Activated naive CD8-positive, alpha-beta T cell treated with anti-CD3 and anti-CD28 coated beads, Interleukin-2, amount 10 ng/mL, durations not matched to agents 7 days and 5 days (primary cell): ENCODE measurements around the gene STARD6. TPM values are rescaled to one million over a fixed set of nuclear protein-coding genes. Genes with fewer than 3 reads are reported as not detected.
"Not testable (repeated sequence)": the region's sequence is repeated elsewhere in the genome, so short reads cannot be mapped to it uniquely, and the experiment has no call there.

Source experiments
- ATAC-seq: fragments of 150-1000 bp; cut with Tn5 transposase; one replicate; pipeline ENCODE4 v1.10.0; 2021; ENCODE audit warnings: low read depth, moderate library complexity
- POLR2A ChIA-PET: fragments of 350-600 bp; sonication (Branson Sonifier 250); formaldehyde crosslinking; loops from one replicate; lab custom pipeline; 2021; ENCODE audit warnings: antibody characterized with exemption; lab: Charles Lee
- DNase-seq: peaks from one replicate; pipeline ENCODE4 v3.0.0; 2021
- H3K27ac Mint-ChIP-seq: one replicate; pipeline ENCODE4 v1.8.0; 2022; ENCODE audit warnings: mild to moderate bottlenecking, mixed read lengths
- H3K27me3 Mint-ChIP-seq: one replicate; pipeline ENCODE4 v1.8.0; 2022; ENCODE audit warnings: mild to moderate bottlenecking, moderate library complexity, mixed read lengths
- H3K36me3 Mint-ChIP-seq: one replicate; pipeline ENCODE4 v1.8.0; 2021; ENCODE audit warnings: mild to moderate bottlenecking, mixed read lengths
- H3K4me1 Mint-ChIP-seq: one replicate; pipeline ENCODE4 v1.8.0; 2021; ENCODE audit warnings: mixed read lengths
- H3K4me3 Mint-ChIP-seq: one replicate; pipeline ENCODE4 v1.8.0; 2022; ENCODE audit warnings: mild to moderate bottlenecking, moderate library complexity, mixed read lengths
- H3K9me3 Mint-ChIP-seq: one replicate; pipeline ENCODE4 v1.8.0; 2021; ENCODE audit warnings: mixed read lengths
- total RNA-seq, 2 experiments: library from RNA; stranded (reverse); gene quantifications; one replicate each; pipeline ENCODE4 v1.2.3, GENCODE V29; 2021

STARD6 gene
- total RNA-seq, 2 experiments from 2014 or later = not detected

GRCh38 chr18:54327818-54328217 is 29.8 kb downstream of the STARD6 start:
- Mint-ChIP-seq H3K4me3 (no peak overlapping the region), H3K4me1 (no peaks in the 10 kb centered on the region), H3K27ac (no peak overlapping the region), H3K36me3 (no peaks in the 10 kb centered on the region), H3K9me3 (no peaks in the 10 kb centered on the region), H3K27me3 (peaks cover 14% of the 10 kb centered on the region)
- POLR2A ChIA-PET = no interaction called here
- DNase-seq (no peak), ATAC-seq (no peak)

GRCh38 chr18:54323970-54324369 is 33.7 kb downstream of the STARD6 start:
- no peaks in the 10 kb centered on the region for H3K36me3 Mint-ChIP-seq
- POLR2A ChIA-PET = no interaction called here
- H3K4me1 Mint-ChIP-seq = no peaks in the 10 kb centered on the region
- no peaks in the 10 kb centered on the region for H3K9me3 Mint-ChIP-seq
- no peak for DNase-seq
- peaks cover 14% of the 10 kb centered on the region for H3K27me3 Mint-ChIP-seq
- no peak overlapping the region for H3K4me3 Mint-ChIP-seq
- H3K27ac Mint-ChIP-seq = no peak overlapping the region
- no peak for ATAC-seq

DNA sequence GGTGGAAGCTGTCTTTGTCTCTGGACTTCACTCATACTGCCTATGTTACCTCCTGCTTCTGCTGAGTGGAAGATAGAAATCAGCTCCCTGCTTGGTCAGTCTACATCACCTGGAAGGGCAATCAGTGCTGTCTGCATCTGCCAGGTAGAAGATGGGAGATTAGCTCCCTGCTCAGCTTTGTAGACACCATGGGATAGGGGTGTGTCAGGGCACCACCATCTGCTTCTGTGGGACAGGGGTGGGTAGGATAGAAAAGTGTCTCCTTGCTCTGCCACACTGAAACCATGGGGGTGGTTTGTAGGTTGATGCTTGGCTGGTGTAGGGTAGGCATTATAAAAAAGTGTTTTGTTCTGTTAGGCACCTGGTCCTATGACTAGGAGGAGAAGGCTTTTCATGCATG is 34.1 kb downstream of the STARD6 start:
- ATAC-seq = no peak
- no peak overlapping the region for H3K4me3 Mint-ChIP-seq
- H3K9me3 Mint-ChIP-seq = no peaks in the 10 kb centered on the region

DNA sequence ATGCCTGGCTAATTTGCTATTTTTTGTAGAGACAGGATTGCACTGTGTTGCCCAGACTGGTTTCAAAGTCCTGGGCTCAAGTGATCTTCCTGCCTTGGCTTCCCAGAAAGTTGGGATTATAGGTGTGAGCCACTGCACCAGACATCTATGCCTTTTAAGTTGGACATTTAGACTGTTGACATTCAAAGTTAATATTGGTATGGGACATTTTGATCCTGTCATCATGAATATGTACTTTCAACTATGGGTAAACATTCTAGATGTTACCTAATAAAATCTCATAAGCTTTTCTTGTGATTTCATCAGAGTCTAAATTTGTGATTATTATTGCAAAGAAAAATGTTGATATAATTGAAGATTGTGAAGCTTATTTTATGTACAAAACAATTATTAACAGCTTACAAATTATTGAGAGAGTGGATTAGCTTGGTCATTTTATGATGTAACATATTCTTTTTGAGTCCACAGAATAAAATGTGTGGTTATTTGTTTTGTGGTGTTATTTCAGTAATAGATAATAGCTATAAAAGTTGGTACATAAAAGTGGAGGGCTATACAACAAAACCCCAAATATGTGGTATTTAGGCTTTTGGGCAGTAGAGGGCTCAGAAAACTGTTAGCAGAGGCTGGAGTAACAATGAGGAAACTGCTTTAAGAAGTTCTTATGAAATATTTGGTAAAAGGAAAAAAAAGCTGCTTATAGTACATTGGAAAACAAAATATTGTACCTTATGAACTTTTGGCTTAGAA is 41.4 kb downstream of the STARD6 start:
- Mint-ChIP-seq H3K36me3 (no peaks in the 10 kb centered on the region), H3K4me1 (no peaks in the 10 kb centered on the region), H3K9me3 (peaks cover 2% of the 10 kb centered on the region), H3K27me3 (peaks cover 25% of the 10 kb centered on the region), H3K27ac (no peak overlapping the region), H3K4me3 (no peak overlapping the region)
- ATAC-seq = no peak
- POLR2A ChIA-PET = no interaction called here
- no peak for DNase-seq

More for the DNA sequence above, 34.1 kb downstream of the STARD6 start:
- peaks cover 15% of the 10 kb centered on the region for H3K27me3 Mint-ChIP-seq
- no peak overlapping the region for H3K27ac Mint-ChIP-seq
- DNase-seq = no peak
- POLR2A ChIA-PET = interaction anchor here (0.6 kb wide), 1 partner anchor 361 kb away, joined by 4 read pairs; no protein-coding TSS in a partner anchor
- no peaks in the 10 kb centered on the region for H3K36me3 Mint-ChIP-seq
- H3K4me1 Mint-ChIP-seq = no peaks in the 10 kb centered on the region

DNA sequence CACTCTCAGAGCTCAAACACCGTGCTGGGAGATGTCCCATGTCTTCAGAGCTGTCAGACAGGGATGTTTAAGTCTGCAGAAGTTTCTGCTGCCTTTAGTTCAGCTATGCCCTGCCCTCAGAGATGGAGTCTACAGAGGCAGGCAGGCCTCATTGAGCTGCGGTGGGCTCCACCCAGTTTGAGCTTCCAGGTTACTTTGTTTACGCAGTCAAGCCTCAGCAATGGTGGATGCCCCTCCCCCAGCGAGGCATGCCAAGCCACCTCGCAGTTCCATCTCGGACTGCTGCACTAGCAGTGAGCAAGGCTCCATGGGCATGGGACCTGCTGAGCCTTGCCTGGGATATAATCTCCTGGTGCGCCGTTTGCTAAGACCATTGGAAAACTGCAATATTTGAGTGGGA is 48.1 kb downstream of the STARD6 start:
- DNase-seq, H3K36me3 Mint-ChIP-seq, H3K9me3 Mint-ChIP-seq, H3K27ac Mint-ChIP-seq, H3K4me3 Mint-ChIP-seq, ATAC-seq, POLR2A ChIA-PET, H3K4me1 Mint-ChIP-seq: not testable (repeated sequence)
- peaks cover 17% of the 10 kb centered on the region for H3K27me3 Mint-ChIP-seq

DNA sequence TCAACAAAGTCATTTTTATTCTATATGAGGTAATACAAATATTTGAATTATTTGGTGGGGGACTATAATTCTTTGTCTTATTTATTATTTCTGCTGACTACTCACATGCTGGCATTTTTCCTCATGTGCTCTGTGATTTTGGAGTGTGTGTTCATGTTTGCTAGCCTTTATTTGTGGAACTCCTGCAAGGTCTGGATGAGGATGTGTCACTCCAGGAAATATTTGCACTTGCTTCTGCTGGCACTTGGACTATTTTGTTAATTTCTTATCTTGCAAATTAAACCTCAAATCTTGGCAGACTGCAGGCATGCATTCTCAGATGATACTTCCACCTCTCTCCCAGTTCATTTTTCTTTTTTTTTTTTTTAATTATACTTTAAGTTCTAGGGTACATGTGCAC is 54.2 kb downstream of the STARD6 start:
- ATAC-seq = no peak
- H3K4me1 Mint-ChIP-seq = no peaks in the 10 kb centered on the region
- H3K27me3 Mint-ChIP-seq = peaks cover 4% of the 10 kb centered on the region
- H3K4me3 Mint-ChIP-seq = no peak overlapping the region
- DNase-seq = no peak
- no peak overlapping the region for H3K27ac Mint-ChIP-seq
- POLR2A ChIA-PET = no interaction called here
- no peaks in the 10 kb centered on the region for H3K9me3 Mint-ChIP-seq
- no peaks in the 10 kb centered on the region for H3K36me3 Mint-ChIP-seq

GRCh38 chr18:54298991-54299390 is 58.7 kb downstream of the STARD6 start:
- POLR2A ChIA-PET, H3K36me3 Mint-ChIP-seq, H3K4me3 Mint-ChIP-seq, H3K9me3 Mint-ChIP-seq, H3K27ac Mint-ChIP-seq, ATAC-seq, H3K4me1 Mint-ChIP-seq, H3K27me3 Mint-ChIP-seq, DNase-seq: not testable (repeated sequence)

GRCh38 chr18:54296062-54296461 is 61.6 kb downstream of the STARD6 start:
- Mint-ChIP-seq H3K4me1 (no peaks in the 10 kb centered on the region), H3K27ac (no peak overlapping the region), H3K9me3 (no peaks in the 10 kb centered on the region), H3K27me3 (peaks cover 2% of the 10 kb centered on the region), H3K36me3 (peaks cover 3% of the 10 kb centered on the region), H3K4me3 (no peak overlapping the region)
- DNase-seq = no peak
- POLR2A ChIA-PET = no interaction called here
- ATAC-seq = no peak

GRCh38 chr18:54294274-54294673 is 63.4 kb downstream of the STARD6 start:
- no peak for ATAC-seq
- Mint-ChIP-seq H3K4me1 (no peaks in the 10 kb centered on the region), H3K36me3 (peaks cover 13% of the 10 kb centered on the region), H3K9me3 (peaks cover 1% of the 10 kb centered on the region), H3K27ac (no peak overlapping the region), H3K4me3 (no peak overlapping the region), H3K27me3 (no peaks in the 10 kb centered on the region)
- POLR2A ChIA-PET = no interaction called here
- DNase-seq = no peak

GRCh38 chr18:54284981-54285785 is 72.5 kb downstream of the STARD6 start:
- peak overlapping the region; percentile 15 for H3K4me3 Mint-ChIP-seq
- POLR2A ChIA-PET = no interaction called here

GRCh38 chr18:54284535-54284934 is 73.1 kb downstream of the STARD6 start:
- H3K36me3 Mint-ChIP-seq = peaks cover 40% of the 10 kb centered on the region
- peaks cover 10% of the 10 kb centered on the region for H3K4me1 Mint-ChIP-seq
- DNase-seq (no peak), ATAC-seq (no peak)
- H3K9me3 Mint-ChIP-seq = peaks cover 1% of the 10 kb centered on the region
- no peak overlapping the region for H3K4me3 Mint-ChIP-seq
- H3K27ac Mint-ChIP-seq = no peak overlapping the region
- POLR2A ChIA-PET = no interaction called here
- no peaks in the 10 kb centered on the region for H3K27me3 Mint-ChIP-seq

More at GRCh38 chr18:54284981-54285785, 72.5 kb downstream of the STARD6 start:
- H3K27ac Mint-ChIP-seq = no peak overlapping the region
- peaks cover 44% of the 10 kb centered on the region for H3K36me3 Mint-ChIP-seq
- no peaks in the 10 kb centered on the region for H3K27me3 Mint-ChIP-seq
- DNase-seq (no peak), ATAC-seq (peak; percentile 91)
- H3K9me3 Mint-ChIP-seq = peaks cover 2% of the 10 kb centered on the region
- H3K4me1 Mint-ChIP-seq = peaks cover 9% of the 10 kb centered on the region

- no peaks in the 10 kb centered on the region for H3K27me3 Mint-ChIP-seq
- peaks cover 32% of the 10 kb centered on the region for H3K36me3 Mint-ChIP-seq
- POLR2A ChIA-PET = no interaction called here
- no peak overlapping the region for H3K27ac Mint-ChIP-seq
- ATAC-seq = no peak
- H3K9me3 Mint-ChIP-seq = no peaks in the 10 kb centered on the region
- no peak overlapping the region for H3K4me3 Mint-ChIP-seq
- H3K4me1 Mint-ChIP-seq = peaks cover 11% of the 10 kb centered on the region
- DNase-seq = no peak
Measured at GRCh38 chr18:54280220-54280569, 77.5 kb downstream of the STARD6 start.

DNA sequence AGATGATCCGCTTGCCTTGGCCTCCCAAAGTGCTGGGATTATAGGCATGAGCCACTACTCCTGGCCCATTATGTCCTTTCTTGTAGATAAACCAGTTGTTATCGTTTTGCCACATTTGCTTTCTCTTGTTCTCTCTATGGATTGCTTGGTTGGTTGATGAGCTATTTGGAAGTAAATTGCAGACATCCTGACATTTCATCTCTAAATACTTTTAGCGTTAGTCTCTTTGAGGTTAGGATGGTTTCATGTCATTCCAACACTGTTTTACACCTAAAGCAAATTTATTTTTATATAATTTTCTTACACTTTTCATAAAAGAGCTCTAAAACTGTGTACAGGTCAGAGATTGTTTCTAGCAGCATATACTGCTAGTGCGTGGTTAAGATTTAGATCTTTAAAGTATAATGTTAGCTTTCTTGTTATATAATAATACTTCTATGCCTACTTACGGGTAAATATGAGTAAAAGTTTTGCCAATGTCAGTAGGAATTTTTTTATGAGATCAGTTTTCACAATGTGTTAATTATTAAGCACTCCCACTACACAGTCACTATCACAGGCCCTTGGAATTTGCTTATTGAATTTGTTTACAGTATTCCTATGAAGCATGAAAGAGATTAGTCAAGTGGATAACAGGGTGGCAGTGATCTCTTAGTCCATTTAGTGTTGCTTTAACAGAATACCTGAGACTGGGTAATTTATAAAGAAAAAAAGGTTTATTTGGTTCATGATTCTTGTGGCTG is 78.0 kb downstream of the STARD6 start:
- POLR2A ChIA-PET = no interaction called here
- Mint-ChIP-seq H3K4me1 (peaks cover 6% of the 10 kb centered on the region), H3K27ac (no peak overlapping the region), H3K9me3 (no peaks in the 10 kb centered on the region), H3K4me3 (no peak overlapping the region), H3K27me3 (no peaks in the 10 kb centered on the region), H3K36me3 (peaks cover 30% of the 10 kb centered on the region)
- ATAC-seq = no peak
- no peak for DNase-seq
